ENCODE results near the gene ANXA4.

Gene ANXA4

DNA sequence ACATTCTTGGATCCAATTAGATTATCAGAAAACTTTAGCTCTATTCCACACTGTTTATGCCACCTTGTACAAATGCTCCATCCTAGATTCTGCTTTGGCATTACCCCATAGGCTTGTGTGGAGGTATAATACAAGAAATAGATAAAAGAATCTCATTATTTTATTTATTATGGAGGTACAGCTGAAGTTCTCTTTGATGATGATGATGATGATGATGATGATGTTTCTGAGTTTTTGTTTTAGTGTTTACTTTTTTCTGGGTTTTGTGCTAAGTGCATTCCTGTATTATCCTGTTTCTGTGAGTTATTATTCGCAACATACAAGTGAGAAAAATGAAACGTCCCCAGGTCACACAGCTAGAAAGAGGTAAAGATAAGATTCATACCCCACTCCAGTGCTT lies 43.4 kb downstream of the ANXA4 start:
- no peaks in the 10 kb centered on the region for H3K27me3 ChIP-seq (ENCODE audit: low read depth, low read length)
- peaks cover 11 to 18% of the 10 kb centered on the region in 2 donors for H3K36me3 ChIP-seq (ENCODE audit: control insufficient read depth in 1 of 2, insufficient read depth in 2 of 2, low read length in 2 of 2)
- no peak overlapping the region for H3K27ac ChIP-seq (ENCODE audit: low read length)
- peaks cover 0 to 14% of the 10 kb centered on the region in 2 donors for H3K4me1 ChIP-seq (ENCODE audit: control insufficient read depth in 1 of 2, insufficient read depth in 2 of 2, low read length in 2 of 2)
- H3K4me3 ChIP-seq (ENCODE audit: low read depth in 1 of 2, low read length in 2 of 2): no peak overlapping the region
- H3K9me3 ChIP-seq (ENCODE audit: control insufficient read depth in 1 of 2, low read length in 2 of 2): no peaks in the 10 kb centered on the region

DNA sequence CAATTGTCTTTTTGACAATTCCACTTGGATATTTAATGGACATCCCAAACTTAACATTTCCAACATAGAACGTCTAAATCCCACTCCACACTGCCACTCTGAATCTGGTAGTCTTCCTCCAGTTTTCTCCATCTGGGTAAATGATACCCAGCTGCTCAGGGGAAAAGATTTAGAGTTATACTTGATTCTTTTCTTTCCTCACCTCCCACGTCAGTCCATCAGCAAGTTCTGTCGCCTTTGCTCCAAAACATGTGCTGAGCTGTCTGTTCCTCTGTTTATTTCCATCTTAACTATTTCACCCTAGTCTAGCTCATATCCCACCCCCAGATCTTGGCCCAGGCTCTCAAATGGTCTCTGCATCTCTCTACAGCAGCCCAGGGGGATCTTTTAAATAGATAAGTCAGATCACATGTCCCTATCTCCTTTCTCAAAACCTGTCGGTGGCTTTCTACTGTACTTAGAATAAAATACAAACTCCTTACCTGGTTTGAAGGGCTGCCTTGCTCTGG lies 44.2 kb downstream of the ANXA4 start:
- H3K27ac ChIP-seq (ENCODE audit: low read length): no peak overlapping the region
- H3K9me3 ChIP-seq (ENCODE audit: control insufficient read depth in 1 of 2, low read length in 2 of 2): no peaks in the 10 kb centered on the region
- H3K36me3 ChIP-seq (ENCODE audit: control insufficient read depth in 1 of 2, insufficient read depth in 2 of 2, low read length in 2 of 2): peaks cover 11 to 18% of the 10 kb centered on the region in 2 donors
- no peak overlapping the region for H3K4me3 ChIP-seq (ENCODE audit: low read depth in 1 of 2, low read length in 2 of 2)
- H3K27me3 ChIP-seq (ENCODE audit: low read depth, low read length): no peaks in the 10 kb centered on the region
- H3K4me1 ChIP-seq (ENCODE audit: control insufficient read depth in 1 of 2, insufficient read depth in 2 of 2, low read length in 2 of 2): peaks cover 0 to 22% of the 10 kb centered on the region in 2 donors

GRCh38 chr2:69789175-69789721 lies 47.3 kb downstream of the ANXA4 start:
- Histone ChIP-seq H3K4me1 (ENCODE audit: control insufficient read depth in 1 of 2, insufficient read depth in 2 of 2, low read length in 2 of 2) (peaks cover 0 to 23% of the 10 kb centered on the region in 2 donors), H3K36me3 (ENCODE audit: control insufficient read depth in 1 of 2, insufficient read depth in 2 of 2, low read length in 2 of 2) (peaks cover 11 to 18% of the 10 kb centered on the region in 2 donors), H3K27me3 (ENCODE audit: low read depth, low read length) (no peaks in the 10 kb centered on the region), H3K27ac (ENCODE audit: low read length) (peak overlapping the region; percentile 76), H3K9me3 (ENCODE audit: control insufficient read depth in 1 of 2, low read length in 2 of 2) (no peaks in the 10 kb centered on the region), H3K4me3 (ENCODE audit: low read depth in 1 of 2, low read length in 2 of 2) (no peak overlapping the region)

DNA sequence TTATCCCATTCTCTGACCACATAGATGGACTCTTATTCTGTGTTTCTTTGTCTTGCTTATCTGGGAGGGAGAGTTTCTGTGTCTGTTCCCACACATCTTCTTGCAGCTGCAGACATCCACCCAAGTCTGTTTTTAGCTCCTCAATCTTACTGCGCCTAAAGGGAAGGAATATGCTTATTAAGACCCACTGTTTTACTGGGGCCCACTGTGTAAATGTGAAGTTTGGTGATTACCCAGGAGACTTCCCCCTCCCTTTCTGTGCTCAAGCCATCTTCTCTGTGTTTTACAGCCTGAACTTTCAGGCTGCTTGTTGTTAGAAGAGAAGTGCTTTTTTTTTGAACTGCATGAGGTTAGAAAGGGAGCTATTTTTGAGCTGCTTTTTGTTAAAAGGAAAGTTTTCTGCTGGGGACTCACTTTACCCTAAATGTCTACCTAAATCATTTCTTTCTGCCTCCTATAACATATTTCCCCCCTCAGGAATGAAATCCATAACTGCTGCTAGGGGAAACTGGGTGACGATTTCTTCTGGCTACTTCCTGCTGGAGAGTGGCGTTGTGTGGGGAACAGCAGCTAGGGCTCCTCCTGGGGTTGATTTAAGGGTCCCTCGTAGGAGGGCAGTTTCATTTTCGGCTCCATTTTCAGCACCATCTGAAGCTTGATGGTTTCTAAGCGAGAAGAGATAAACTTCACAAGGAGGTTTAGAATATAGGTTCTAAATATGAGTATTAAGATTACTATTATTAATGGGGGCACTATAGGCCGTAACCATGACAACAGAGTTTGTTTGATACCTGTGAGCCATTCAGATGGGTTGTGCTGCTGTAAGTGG lies 48.1 kb downstream of the ANXA4 start:
- peak overlapping the region; percentile 76 for H3K27ac ChIP-seq (ENCODE audit: low read length)
- H3K4me1 ChIP-seq (ENCODE audit: control insufficient read depth in 1 of 2, insufficient read depth in 2 of 2, low read length in 2 of 2): peaks cover 0 to 23% of the 10 kb centered on the region in 2 donors
- peak overlapping the region; percentile 7 to 30 for H3K4me3 ChIP-seq (ENCODE audit: low read depth in 1 of 2, low read length in 2 of 2)
- H3K9me3 ChIP-seq (ENCODE audit: control insufficient read depth in 1 of 2, low read length in 2 of 2): no peaks in the 10 kb centered on the region
- peaks cover 11 to 15% of the 10 kb centered on the region in 2 donors for H3K36me3 ChIP-seq (ENCODE audit: control insufficient read depth in 1 of 2, insufficient read depth in 2 of 2, low read length in 2 of 2)
- no peaks in the 10 kb centered on the region for H3K27me3 ChIP-seq (ENCODE audit: low read depth, low read length)

DNA sequence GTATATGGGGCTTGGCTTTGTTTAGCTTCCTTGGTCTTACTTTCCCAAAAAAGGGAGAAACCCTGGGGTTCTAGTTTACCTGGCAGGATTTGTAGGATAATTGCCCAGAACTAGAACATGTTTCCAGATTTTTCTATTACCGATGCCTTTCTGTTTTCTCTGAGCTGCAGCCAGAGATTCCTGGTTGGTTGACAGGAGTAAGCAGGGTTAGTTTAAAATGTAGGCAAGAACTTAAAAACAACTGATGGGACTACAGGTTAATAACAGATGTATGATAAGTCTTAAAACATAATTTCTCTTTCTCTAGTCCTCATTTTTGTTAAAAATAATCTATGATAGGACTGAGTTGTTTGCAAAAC lies 48.6 kb downstream of the ANXA4 start:
- no peaks in the 10 kb centered on the region for H3K27me3 ChIP-seq (ENCODE audit: low read depth, low read length)
- no peaks in the 10 kb centered on the region for H3K9me3 ChIP-seq (ENCODE audit: control insufficient read depth in 1 of 2, low read length in 2 of 2)
- H3K4me1 ChIP-seq (ENCODE audit: control insufficient read depth in 1 of 2, insufficient read depth in 2 of 2, low read length in 2 of 2): peaks cover 0 to 23% of the 10 kb centered on the region in 2 donors
- H3K36me3 ChIP-seq (ENCODE audit: control insufficient read depth in 1 of 2, insufficient read depth in 2 of 2, low read length in 2 of 2): peaks cover 11 to 14% of the 10 kb centered on the region in 2 donors
- H3K27ac ChIP-seq (ENCODE audit: low read length): peak overlapping the region; percentile 76
- H3K4me3 ChIP-seq (ENCODE audit: low read depth in 1 of 2, low read length in 2 of 2): peak overlapping the region; percentile 7 to 30

DNA sequence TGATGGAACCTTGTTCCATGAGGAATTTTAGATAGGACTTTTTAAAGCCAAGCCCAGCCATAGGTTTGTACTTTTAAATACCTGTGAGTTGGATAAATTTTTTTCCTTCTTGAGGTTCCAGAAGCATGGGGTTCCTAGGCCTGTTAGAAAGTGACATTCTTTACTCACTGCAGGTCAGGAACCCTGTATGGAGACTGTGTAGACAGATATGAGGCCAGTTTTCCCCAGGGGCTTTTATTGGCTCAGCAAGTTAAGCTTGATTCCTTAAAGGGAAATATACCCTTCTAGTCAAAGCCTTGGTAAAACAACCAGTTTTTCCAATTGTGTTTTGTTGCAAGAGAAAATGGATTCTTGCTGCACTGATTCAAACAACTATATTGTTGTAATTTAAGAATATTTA lies 49.1 kb downstream of the ANXA4 start:
- Histone ChIP-seq H3K36me3 (ENCODE audit: control insufficient read depth in 1 of 2, insufficient read depth in 2 of 2, low read length in 2 of 2) (peaks cover 8 to 9% of the 10 kb centered on the region in 2 donors), H3K4me3 (ENCODE audit: low read depth in 1 of 2, low read length in 2 of 2) (no peak overlapping the region), H3K27me3 (ENCODE audit: low read depth, low read length) (no peaks in the 10 kb centered on the region), H3K27ac (ENCODE audit: low read length) (peak overlapping the region; percentile 76), H3K9me3 (ENCODE audit: control insufficient read depth in 1 of 2, low read length in 2 of 2) (no peaks in the 10 kb centered on the region), H3K4me1 (ENCODE audit: control insufficient read depth in 1 of 2, insufficient read depth in 2 of 2, low read length in 2 of 2) (peaks cover 0 to 23% of the 10 kb centered on the region in 2 donors)

GRCh38 chr2:69796174-69796573 lies 54.2 kb downstream of the ANXA4 start:
- Histone ChIP-seq H3K9me3 (ENCODE audit: control insufficient read depth in 1 of 2, low read length in 2 of 2) (no peaks in the 10 kb centered on the region), H3K36me3 (ENCODE audit: control insufficient read depth in 1 of 2, insufficient read depth in 2 of 2, low read length in 2 of 2) (no peaks in the 10 kb centered on the region), H3K27ac (ENCODE audit: low read length) (no peak overlapping the region), H3K4me3 (ENCODE audit: low read depth in 1 of 2, low read length in 2 of 2) (no peak overlapping the region), H3K4me1 (ENCODE audit: control insufficient read depth in 1 of 2, insufficient read depth in 2 of 2, low read length in 2 of 2) (peaks cover 0 to 15% of the 10 kb centered on the region in 2 donors), H3K27me3 (ENCODE audit: low read depth, low read length) (no peaks in the 10 kb centered on the region)

GRCh38 chr2:69797235-69797634 lies 55.3 kb downstream of the ANXA4 start:
- Histone ChIP-seq H3K36me3 (ENCODE audit: control insufficient read depth in 1 of 2, insufficient read depth in 2 of 2, low read length in 2 of 2) (no peaks in the 10 kb centered on the region), H3K9me3 (ENCODE audit: control insufficient read depth in 1 of 2, low read length in 2 of 2) (no peaks in the 10 kb centered on the region), H3K4me1 (ENCODE audit: control insufficient read depth in 1 of 2, insufficient read depth in 2 of 2, low read length in 2 of 2) (peaks cover 0 to 14% of the 10 kb centered on the region in 2 donors), H3K27ac (ENCODE audit: low read length) (no peak overlapping the region), H3K27me3 (ENCODE audit: low read depth, low read length) (no peaks in the 10 kb centered on the region), H3K4me3 (ENCODE audit: low read depth in 1 of 2, low read length in 2 of 2) (no peak overlapping the region)

- H3K4me1 ChIP-seq (ENCODE audit: control insufficient read depth in 1 of 2, insufficient read depth in 2 of 2, low read length in 2 of 2): peaks cover 0 to 14% of the 10 kb centered on the region in 2 donors
- peak overlapping the region; percentile 67 for H3K27ac ChIP-seq (ENCODE audit: low read length)
- H3K4me3 ChIP-seq (ENCODE audit: low read depth in 1 of 2, low read length in 2 of 2): peak overlapping the region; percentile 42 to 53
These were observed 55.9 kb downstream of the ANXA4 start for GRCh38 chr2:69797836-69798289.

GRCh38 chr2:69798290-69798908 lies 56.5 kb downstream of the ANXA4 start:
- Histone ChIP-seq H3K9me3 (ENCODE audit: control insufficient read depth in 1 of 2, low read length in 2 of 2) (no peaks in the 10 kb centered on the region), H3K27me3 (ENCODE audit: low read depth, low read length) (no peaks in the 10 kb centered on the region), H3K4me1 (ENCODE audit: control insufficient read depth in 1 of 2, insufficient read depth in 2 of 2, low read length in 2 of 2) (peaks cover 0 to 14% of the 10 kb centered on the region in 2 donors), H3K36me3 (ENCODE audit: control insufficient read depth in 1 of 2, insufficient read depth in 2 of 2, low read length in 2 of 2) (peaks cover 0 to 3% of the 10 kb centered on the region in 2 donors), H3K4me3 (ENCODE audit: low read depth in 1 of 2, low read length in 2 of 2) (peak overlapping the region; percentile 42 to 53), H3K27ac (ENCODE audit: low read length) (peak overlapping the region; percentile 67)

More at GRCh38 chr2:69797836-69798289, 55.9 kb downstream of the ANXA4 start:
- no peaks in the 10 kb centered on the region for H3K9me3 ChIP-seq (ENCODE audit: control insufficient read depth in 1 of 2, low read length in 2 of 2)
- H3K36me3 ChIP-seq (ENCODE audit: control insufficient read depth in 1 of 2, insufficient read depth in 2 of 2, low read length in 2 of 2): no peaks in the 10 kb centered on the region
- H3K27me3 ChIP-seq (ENCODE audit: low read depth, low read length): no peaks in the 10 kb centered on the region

GRCh38 chr2:69798909-69799526 lies 57.1 kb downstream of the ANXA4 start:
- Histone ChIP-seq H3K9me3 (ENCODE audit: control insufficient read depth in 1 of 2, low read length in 2 of 2) (no peaks in the 10 kb centered on the region), H3K4me3 (ENCODE audit: low read depth in 1 of 2, low read length in 2 of 2) (peak overlapping the region; percentile 42 to 53), H3K27me3 (ENCODE audit: low read depth, low read length) (no peaks in the 10 kb centered on the region), H3K4me1 (ENCODE audit: control insufficient read depth in 1 of 2, insufficient read depth in 2 of 2, low read length in 2 of 2) (peaks cover 0 to 14% of the 10 kb centered on the region in 2 donors), H3K27ac (ENCODE audit: low read length) (peak overlapping the region; percentile 67), H3K36me3 (ENCODE audit: control insufficient read depth in 1 of 2, insufficient read depth in 2 of 2, low read length in 2 of 2) (peaks cover 0 to 6% of the 10 kb centered on the region in 2 donors)

Measured in muscle layer of duodenum (tissue), 2 donors.